Chondrocyte (in vitro differentiated cells): Measurements from ENCODE around the gene ST6GAL2. TPM values are rescaled to one million over a fixed set of nuclear protein-coding genes. Genes with fewer than 3 reads are reported as not detected.

Experiments
- DNase-seq: peaks from one replicate; pipeline ENCODE4 v3.0.0; 2021; ENCODE audit warnings: mixed read lengths, low spot score
- H3K27ac Mint-ChIP-seq: one replicate; pipeline ENCODE4 v1.8.0; 2021; ENCODE audit warnings: mild to moderate bottlenecking, moderate library complexity, mixed read lengths; ENCODE audit not compliant: unreplicated experiment
- H3K27me3 Mint-ChIP-seq: 2 replicates; pipeline ENCODE4 v1.8.0; 2021; ENCODE audit warnings: low read depth, mixed read lengths
- H3K36me3 Mint-ChIP-seq: 2 replicates; pipeline ENCODE4 v1.8.0; 2021; ENCODE audit warnings: low read depth, mixed read lengths
- H3K4me1 Mint-ChIP-seq: 2 replicates; pipeline ENCODE4 v1.8.0; 2021; ENCODE audit warnings: low read depth, mild to moderate bottlenecking, mixed read lengths
- H3K4me3 Mint-ChIP-seq: one replicate; pipeline ENCODE4 v1.8.0; 2021; ENCODE audit warnings: mild to moderate bottlenecking, moderate library complexity, mixed read lengths; ENCODE audit not compliant: unreplicated experiment
- H3K9me3 Mint-ChIP-seq: 2 replicates; pipeline ENCODE4 v1.8.0; 2021; ENCODE audit warnings: low read depth, mixed read lengths
- total RNA-seq: library from RNA; stranded (reverse); gene quantifications from 3 replicates; pipeline ENCODE4 v1.2.1, GENCODE V29; 2021
- TF ChIP-seq, protein P1 (sequence below): fragments of 200-600 bp; sonication (generic); IDR thresholded peaks from 2 replicates; pipeline ENCODE4 v1.5.0; 2021; ENCODE audit warnings: antibody characterized with exemption, mild to moderate bottlenecking, moderate library complexity

Gene ST6GAL2
- total RNA-seq, 1 donor from 2014 or later: 144 TPM

- TF ChIP-seq, protein P1, sequence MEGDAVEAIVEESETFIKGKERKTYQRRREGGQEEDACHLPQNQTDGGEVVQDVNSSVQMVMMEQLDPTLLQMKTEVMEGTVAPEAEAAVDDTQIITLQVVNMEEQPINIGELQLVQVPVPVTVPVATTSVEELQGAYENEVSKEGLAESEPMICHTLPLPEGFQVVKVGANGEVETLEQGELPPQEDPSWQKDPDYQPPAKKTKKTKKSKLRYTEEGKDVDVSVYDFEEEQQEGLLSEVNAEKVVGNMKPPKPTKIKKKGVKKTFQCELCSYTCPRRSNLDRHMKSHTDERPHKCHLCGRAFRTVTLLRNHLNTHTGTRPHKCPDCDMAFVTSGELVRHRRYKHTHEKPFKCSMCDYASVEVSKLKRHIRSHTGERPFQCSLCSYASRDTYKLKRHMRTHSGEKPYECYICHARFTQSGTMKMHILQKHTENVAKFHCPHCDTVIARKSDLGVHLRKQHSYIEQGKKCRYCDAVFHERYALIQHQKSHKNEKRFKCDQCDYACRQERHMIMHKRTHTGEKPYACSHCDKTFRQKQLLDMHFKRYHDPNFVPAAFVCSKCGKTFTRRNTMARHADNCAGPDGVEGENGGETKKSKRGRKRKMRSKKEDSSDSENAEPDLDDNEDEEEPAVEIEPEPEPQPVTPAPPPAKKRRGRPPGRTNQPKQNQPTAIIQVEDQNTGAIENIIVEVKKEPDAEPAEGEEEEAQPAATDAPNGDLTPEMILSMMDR: no peak
- no peak for DNase-seq
- Mint-ChIP-seq H3K36me3 (peaks cover 5% of the 10 kb centered on the region), H3K9me3 (peaks cover 14% of the 10 kb centered on the region), H3K4me3 (no peak overlapping the region), H3K4me1 (peaks cover 6% of the 10 kb centered on the region), H3K27ac (no peak overlapping the region), H3K27me3 (peaks cover 6% of the 10 kb centered on the region)
Observed at GRCh38 chr2:106782681-106783080, 103.3 kb downstream of the ST6GAL2 start.

- no peak for DNase-seq
- TF ChIP-seq, protein P1: no peak
- H3K4me1 Mint-ChIP-seq: peaks cover 6% of the 10 kb centered on the region
- H3K4me3 Mint-ChIP-seq: no peak overlapping the region
- peaks cover 6% of the 10 kb centered on the region for H3K27me3 Mint-ChIP-seq
- H3K27ac Mint-ChIP-seq: no peak overlapping the region
- H3K36me3 Mint-ChIP-seq: peaks cover 5% of the 10 kb centered on the region
- H3K9me3 Mint-ChIP-seq: peaks cover 16% of the 10 kb centered on the region
Observed at GRCh38 chr2:106781196-106781595, 104.8 kb downstream of the ST6GAL2 start.

GRCh38 chr2:106771811-106772210, 114.2 kb downstream of the ST6GAL2 start:
- TF ChIP-seq, protein P1: no peak
- H3K9me3 Mint-ChIP-seq: peaks cover 4% of the 10 kb centered on the region
- no peak overlapping the region for H3K27ac Mint-ChIP-seq
- H3K4me3 Mint-ChIP-seq: no peak overlapping the region
- H3K4me1 Mint-ChIP-seq: peaks cover 3% of the 10 kb centered on the region
- H3K36me3 Mint-ChIP-seq: peaks cover 4% of the 10 kb centered on the region
- no peak for DNase-seq
- H3K27me3 Mint-ChIP-seq: peaks cover 16% of the 10 kb centered on the region

DNA sequence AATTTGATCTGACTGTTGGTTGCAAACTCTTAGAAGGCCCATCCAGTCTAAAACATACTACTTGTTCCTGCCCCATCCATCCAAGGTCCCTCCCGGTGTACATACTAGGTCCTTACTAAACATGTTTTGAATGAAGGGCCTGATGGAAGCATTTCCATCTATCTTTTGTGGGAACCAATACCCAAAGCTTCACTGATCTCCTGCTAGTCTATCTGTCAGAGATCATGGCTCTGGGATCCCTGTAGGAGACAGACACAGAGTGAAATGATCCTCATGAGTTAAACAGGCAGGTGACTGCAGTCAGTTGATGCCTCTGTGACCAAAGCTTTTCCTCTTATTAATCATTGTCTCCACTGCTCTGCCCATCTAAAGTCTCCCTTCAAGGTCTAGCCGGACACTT, 115.0 kb downstream of the ST6GAL2 start:
- peaks cover 16% of the 10 kb centered on the region for H3K27me3 Mint-ChIP-seq
- H3K4me1 Mint-ChIP-seq: peaks cover 3% of the 10 kb centered on the region
- peaks cover under 1% of the 10 kb centered on the region for H3K9me3 Mint-ChIP-seq
- TF ChIP-seq, protein P1: no peak
- peaks cover 4% of the 10 kb centered on the region for H3K36me3 Mint-ChIP-seq
- no peak for DNase-seq
- H3K27ac Mint-ChIP-seq: no peak overlapping the region
- no peak overlapping the region for H3K4me3 Mint-ChIP-seq

GRCh38 chr2:106764614-106765013, 121.4 kb downstream of the ST6GAL2 start:
- DNase-seq: no peak
- peaks cover 16% of the 10 kb centered on the region for H3K4me1 Mint-ChIP-seq
- peaks cover 4% of the 10 kb centered on the region for H3K27me3 Mint-ChIP-seq
- no peaks in the 10 kb centered on the region for H3K9me3 Mint-ChIP-seq
- H3K36me3 Mint-ChIP-seq: no peaks in the 10 kb centered on the region
- no peak overlapping the region for H3K27ac Mint-ChIP-seq
- H3K4me3 Mint-ChIP-seq: no peak overlapping the region
- TF ChIP-seq, protein P1: no peak
